Ascending aorta (tissue), 2 donors: ENCODE measurements around the gene TMEM272. TPM values are rescaled to one million over a fixed set of nuclear protein-coding genes. Genes with fewer than 3 reads are reported as not detected.

Experiments used
- DNase-seq, 2 donors: peaks; one replicate each; pipeline ENCODE4 v3.0.0-alpha.2; 2019; ENCODE audit warnings: low spot score in 2 of 2
- H3K27ac ChIP-seq, 2 donors: fragments of 200-600 bp; sonication (generic); one replicate each; pipeline ENCODE4 v1.5.1; 2016 to 2017; ENCODE audit warnings: mild to moderate bottlenecking in 1 of 2
- H3K27me3 ChIP-seq: fragments of 200-600 bp; sonication (generic); one replicate; pipeline ENCODE4 v1.5.1; 2017
- H3K36me3 ChIP-seq, 2 donors: fragments of 200-600 bp; sonication (generic); one replicate each; pipeline ENCODE4 v1.5.1; 2016
- H3K4me1 ChIP-seq, 2 donors: fragments of 200-600 bp; sonication (generic); one replicate each; pipeline ENCODE4 v1.5.1; 2016 to 2017; ENCODE audit warnings: mild to moderate bottlenecking in 1 of 2
- H3K4me3 ChIP-seq, 2 donors: fragments of 200-600 bp; sonication (generic); one replicate each; pipeline ENCODE4 v1.5.1; 2016 to 2017; ENCODE audit warnings: mild to moderate bottlenecking in 1 of 2
- H3K9me3 ChIP-seq, 2 donors: fragments of 200-600 bp; sonication (generic); one replicate each; pipeline ENCODE4 v1.5.1; 2016
- CTCF ChIP-seq, 3 experiments: fragments of 200-600 bp in 2 of 3; fragments of 450-650 bp in 1 of 3; sonication (generic) in 2 of 3; IDR thresholded peaks; one replicate each; pipeline ENCODE4 v1.5.1; 2016 to 2019; ENCODE audit warnings: antibody characterized with exemption in 3 of 3, mild to moderate bottlenecking in 1 of 3, moderate library complexity in 1 of 3
- intact Hi-C: fragments of 100-400 bp; cut with DNase I; formaldehyde crosslinking; loops from one replicate; pipeline ENCODE4 v1.15.1; 2023
- total RNA-seq: library from RNA; depleted of rRNA; stranded (reverse); fragments of >200 nt; gene quantifications from one replicate; pipeline ENCODE4 v1.1.0, GENCODE V29; 2016

The TMEM272 gene
- total RNA-seq, 1 donor from 2014 or later: not detected

DNA sequence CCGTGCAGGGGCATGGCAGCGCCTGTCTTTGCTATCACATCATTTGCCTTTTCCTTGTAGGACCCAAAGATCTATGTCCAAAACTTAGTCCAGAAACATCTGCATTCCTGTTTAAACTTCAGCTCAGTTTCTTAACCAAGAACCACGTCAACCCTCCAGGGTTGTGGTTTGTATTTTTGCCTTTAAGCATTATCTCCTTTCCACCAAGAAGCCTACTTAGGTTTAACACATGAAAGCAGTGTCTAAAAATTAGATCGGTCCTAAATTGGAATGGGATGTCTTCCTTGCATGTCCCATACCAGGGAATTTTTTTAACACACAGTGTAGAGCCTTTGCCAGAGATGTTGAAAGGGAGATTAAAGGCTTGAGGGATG, 79.8 kb downstream of the TMEM272 start:
- H3K27ac ChIP-seq: peak overlapping the region; percentile 75 to 80
- intact Hi-C loops: loop anchor here (2.0 kb wide), 1 partner anchor 38 kb away; no protein-coding TSS in a partner anchor
- H3K4me3 ChIP-seq: peak overlapping the region; percentile 3 to 34
- H3K4me1 ChIP-seq: peaks cover 13 to 23% of the 10 kb centered on the region in 2 donors
- H3K9me3 ChIP-seq: no peaks in the 10 kb centered on the region
- H3K27me3 ChIP-seq: no peaks in the 10 kb centered on the region
- no peak for TF ChIP-seq CTCF (IDR thresholded peaks at IDR 0.05)
- peaks cover 0 to 9% of the 10 kb centered on the region in 2 donors for H3K36me3 ChIP-seq
- DNase-seq: no peak

GRCh38 chr13:51764184-51765141, 80.5 kb downstream of the TMEM272 start:
- intact Hi-C loops: loop anchor here (2.0 kb wide), 1 partner anchor 38 kb away; no protein-coding TSS in a partner anchor
- Histone ChIP-seq H3K27me3 (no peaks in the 10 kb centered on the region), H3K9me3 (no peaks in the 10 kb centered on the region), H3K36me3 (peaks cover 0 to 9% of the 10 kb centered on the region in 2 donors), H3K27ac (peak overlapping the region; percentile 75 to 80), H3K4me1 (peaks cover 13 to 19% of the 10 kb centered on the region in 2 donors), H3K4me3 (peak overlapping the region; percentile 3 to 34)
- no peak for TF ChIP-seq CTCF (IDR thresholded peaks at IDR 0.05)
- peak; percentile 59 to 80 for DNase-seq

DNA sequence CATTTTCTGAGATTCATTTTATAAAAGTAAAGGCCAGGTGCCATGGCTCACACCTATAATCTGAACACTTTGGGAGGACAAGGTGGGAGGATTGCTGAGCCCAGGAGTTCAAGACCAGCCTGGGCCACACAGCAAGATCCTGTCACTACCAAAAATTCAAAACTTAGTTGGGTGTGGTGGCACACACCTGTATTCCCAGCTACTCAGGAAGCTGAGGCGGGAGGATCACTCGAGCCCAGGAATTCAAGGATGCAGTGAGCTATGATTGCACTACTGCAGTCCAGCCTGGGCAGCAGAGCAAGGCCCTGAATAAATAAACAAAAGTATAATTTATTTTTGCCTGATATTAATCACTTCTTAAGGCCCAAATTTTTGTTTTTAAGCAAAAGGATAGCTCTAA, 81.5 kb downstream of the TMEM272 start:
- Histone ChIP-seq H3K4me3 (no peak overlapping the region), H3K36me3 (peaks cover 0 to 17% of the 10 kb centered on the region in 2 donors), H3K9me3 (no peaks in the 10 kb centered on the region), H3K27ac (peak overlapping the region; percentile 75 to 80), H3K4me1 (peaks cover 13 to 14% of the 10 kb centered on the region in 2 donors), H3K27me3 (no peaks in the 10 kb centered on the region)
- no peak for DNase-seq
- no peak for TF ChIP-seq CTCF (IDR thresholded peaks at IDR 0.05)
- intact Hi-C loops: no loop called here

Other genes starting within 250 kb of the TMEM272 start
- gene DHRS12, start 41.0 kb downstream of the TMEM272 start, total RNA-seq: 7.9 TPM
- not detected for gene CCDC70, start 16.8 kb upstream of the TMEM272 start, total RNA-seq
- 37.7 TPM for gene ATP7B, start 166.3 kb upstream of the TMEM272 start, total RNA-seq
- gene ALG11, start 167.2 kb upstream of the TMEM272 start, total RNA-seq: 13.6 TPM
- gene UTP14C, start 179.5 kb upstream of the TMEM272 start, total RNA-seq: 4.0 TPM